H1 (cell line): Measurements from ENCODE around the gene CACNA1D. TPM values are rescaled to one million over a fixed set of nuclear protein-coding genes. Genes with fewer than 3 reads are reported as not detected.

ENCODE experiments used
- KDM4A ChIP-seq: IDR thresholded peaks from one replicate; pipeline ENCODE4 v1.7.1; 2012; ENCODE audit warnings: low read depth, mild to moderate bottlenecking, moderate library complexity, low read length, inconsistent platforms; ENCODE audit not compliant: severe bottlenecking
- polyA plus RNA-seq, 7 experiments: library from polyadenylated mRNA; depleted of rRNA in 3 of 7; stranded (reverse) in 5 of 7; unstranded in 2 of 7; fragments of >200 nt in 5 of 7; fragments of 200-250 nt in 2 of 7; gene quantifications; 1 replicate in 5 of 7; 2 replicates in 1 of 7; 4 replicates in 1 of 7; pipeline versions ENCODE4 v1.2.1 to v1.2.3, GENCODE V29; 2011 to 2013; ENCODE audit warnings: missing spikeins in 2 of 7, mixed read lengths in 2 of 7
- total RNA-seq: library from RNA; stranded (reverse); fragmentation: NEBNext Ultra II Directional; extraction: Animal tissue kit (Norgen Biotek cat#: 25700); gene quantifications from 2 replicates; pipeline ENCODE4 v1.2.1, GENCODE V29; 2021

Gene CACNA1D
- total and polyA plus RNA-seq, 2 of the 8 experiments (the other 6 are each of a cell fraction or from before 2014, with no cell fraction given): 2.0 to 2.9 TPM

DNA sequence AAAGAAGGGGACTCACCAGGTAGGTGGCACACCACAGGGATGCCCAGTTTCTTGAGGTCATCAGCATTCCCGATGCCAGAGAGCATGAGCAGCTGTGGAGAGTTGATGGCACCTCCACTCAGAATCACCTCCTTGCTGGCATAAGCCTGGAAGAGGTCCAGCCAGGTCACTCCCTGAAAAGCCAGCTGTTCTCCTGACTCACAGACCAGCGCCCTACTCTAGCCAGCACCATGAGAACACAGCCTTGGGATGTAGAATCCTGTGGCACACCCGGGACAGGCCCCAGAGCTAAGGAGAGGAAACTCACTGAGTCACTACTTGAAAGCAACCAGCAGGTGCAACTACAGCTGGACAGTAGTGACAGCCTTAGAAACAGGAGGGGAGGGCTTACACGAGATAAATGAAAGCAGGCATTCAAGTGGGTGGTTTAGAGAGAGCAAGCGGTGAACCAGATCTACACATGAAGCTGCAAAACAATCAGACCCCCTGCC lies 327.3 kb downstream of the CACNA1D start (continued):
- no peak for TF ChIP-seq KDM4A
